Colon (tissue), 2 donors: ENCODE data around the gene KLHL30.

ENCODE experiments used
- FAIRE-seq: peaks from 2 replicates; lab custom pipeline; 2012; peaks lifted over from hg19 to GRCh38; lab: Jason Lieb, UNC
- donor health status: control.
- donor health status: control.

KLHL30 gene

GRCh38 chr2:238120463-238121298, 17.8 kb upstream of the KLHL30 start:
- FAIRE-seq, result no peak

- FAIRE-seq, result no peak
Observed at GRCh38 chr2:238121511-238122286, 16.8 kb upstream of the KLHL30 start.

- FAIRE-seq, result no peak
Observed at GRCh38 chr2:238122287-238123217, 15.9 kb upstream of the KLHL30 start.

GRCh38 chr2:238123218-238123971, 15.1 kb upstream of the KLHL30 start:
- no peak for FAIRE-seq

- FAIRE-seq, result no peak
Observed at GRCh38 chr2:238123991-238124470, 14.4 kb upstream of the KLHL30 start.

GRCh38 chr2:238124488-238125126, 13.9 kb upstream of the KLHL30 start:
- FAIRE-seq, result no peak

- no peak for FAIRE-seq
Observed at GRCh38 chr2:238125127-238125885, 13.2 kb upstream of the KLHL30 start.

GRCh38 chr2:238126338-238126737, 12.1 kb upstream of the KLHL30 start:
- FAIRE-seq, result no peak

GRCh38 chr2:238126775-238127164, 11.7 kb upstream of the KLHL30 start:
- FAIRE-seq, result no peak

GRCh38 chr2:238127165-238128060, 11.1 kb upstream of the KLHL30 start:
- no peak for FAIRE-seq

GRCh38 chr2:238128061-238128440, 10.4 kb upstream of the KLHL30 start:
- no peak for FAIRE-seq

- FAIRE-seq, result no peak
Observed at GRCh38 chr2:238128534-238129001, 9.9 kb upstream of the KLHL30 start.

GRCh38 chr2:238129166-238130010, 9.1 kb upstream of the KLHL30 start:
- FAIRE-seq, result no peak

GRCh38 chr2:238130111-238130695, 8.3 kb upstream of the KLHL30 start:
- FAIRE-seq, result no peak

- no peak for FAIRE-seq
Observed at GRCh38 chr2:238130696-238131628, 7.5 kb upstream of the KLHL30 start.

GRCh38 chr2:238131761-238132462, 6.6 kb upstream of the KLHL30 start:
- no peak for FAIRE-seq
